Astrocyte (in vitro differentiated cells and primary cell): ENCODE measurements around the gene CTLA4. TPM values are rescaled to one million over a fixed set of nuclear protein-coding genes. Genes with fewer than 3 reads are reported as not detected.

ENCODE experiments used
- DNase-seq: peaks from one replicate; pipeline ENCODE4 v3.0.0-alpha.2; 2010; ENCODE audit warnings: low read depth
- FAIRE-seq: peaks from 2 replicates; lab custom pipeline; 2011; peaks lifted over from hg19 to GRCh38; lab: Jason Lieb, UNC
- H2AFZ ChIP-seq: 2 replicates; pipeline ENCODE4 v1.6.0; 2012; ENCODE audit warnings: low read depth, low read length, inconsistent platforms
- H3K27ac ChIP-seq: 2 replicates; pipeline ENCODE4 v1.5.1; 2011; ENCODE audit warnings: low read depth, low read length, inconsistent platforms
- H3K27me3 ChIP-seq: 2 replicates; pipeline ENCODE4 v1.6.0; 2011; ENCODE audit warnings: low read length, inconsistent platforms; ENCODE audit not compliant: insufficient read depth
- H3K36me3 ChIP-seq: 2 replicates; pipeline ENCODE4 v1.5.1; 2011; ENCODE audit warnings: low read length, inconsistent platforms; ENCODE audit not compliant: insufficient read depth
- H3K4me1 ChIP-seq: 2 replicates; pipeline ENCODE4 v1.5.1; 2011; ENCODE audit warnings: low read length, inconsistent platforms; ENCODE audit not compliant: insufficient read depth
- H3K4me2 ChIP-seq: 2 replicates; pipeline ENCODE4 v1.6.0; 2012; ENCODE audit warnings: low read length, inconsistent platforms
- H3K4me3 ChIP-seq: 2 replicates; pipeline ENCODE4 v1.5.1; 2011; ENCODE audit warnings: low read depth, mild to moderate bottlenecking, low read length, inconsistent platforms; ENCODE audit not compliant: insufficient read depth
- H3K79me2 ChIP-seq: 2 replicates; pipeline ENCODE4 v1.6.0; 2012; ENCODE audit warnings: mild to moderate bottlenecking, low read length, inconsistent platforms; ENCODE audit not compliant: insufficient read depth
- H3K9ac ChIP-seq: 2 replicates; pipeline ENCODE4 v1.6.0; 2012; ENCODE audit warnings: mild to moderate bottlenecking, low read length, inconsistent platforms
- H3K9me3 ChIP-seq: 2 replicates; pipeline ENCODE4 v1.5.1; 2012; ENCODE audit warnings: low read depth, mild to moderate bottlenecking, low read length, inconsistent platforms; ENCODE audit not compliant: insufficient read depth
- H4K20me1 ChIP-seq: 2 replicates; pipeline ENCODE4 v1.6.0; 2012; ENCODE audit warnings: low read length, inconsistent platforms; ENCODE audit not compliant: insufficient read depth
- H3K27ac Mint-ChIP-seq: one replicate; pipeline ENCODE4 v1.8.0; 2021; ENCODE audit warnings: mild to moderate bottlenecking, mixed read lengths; ENCODE audit not compliant: unreplicated experiment
- H3K27me3 Mint-ChIP-seq: one replicate; pipeline ENCODE4 v1.8.0; 2021; ENCODE audit warnings: low read depth, mixed read lengths; ENCODE audit not compliant: unreplicated experiment
- H3K36me3 Mint-ChIP-seq: one replicate; pipeline ENCODE4 v1.8.0; 2021; ENCODE audit warnings: low read depth, mixed read lengths; ENCODE audit not compliant: unreplicated experiment
- H3K4me1 Mint-ChIP-seq: one replicate; pipeline ENCODE4 v1.8.0; 2021; ENCODE audit warnings: low read depth, mixed read lengths; ENCODE audit not compliant: unreplicated experiment
- H3K4me3 Mint-ChIP-seq: one replicate; pipeline ENCODE4 v1.8.0; 2021; ENCODE audit warnings: mild to moderate bottlenecking, moderate library complexity, mixed read lengths; ENCODE audit not compliant: unreplicated experiment
- H3K9me3 Mint-ChIP-seq: one replicate; pipeline ENCODE4 v1.8.0; 2021; ENCODE audit warnings: mild to moderate bottlenecking, mixed read lengths; ENCODE audit not compliant: unreplicated experiment
- EZH2 ChIP-seq: IDR thresholded peaks from 2 replicates; pipeline ENCODE4 v1.6.1; 2012; ENCODE audit warnings: mild to moderate bottlenecking, low read length, inconsistent platforms; ENCODE audit not compliant: insufficient read depth
- total RNA-seq: library from RNA; stranded (reverse); gene quantifications from 2 replicates; pipeline ENCODE4 v1.2.1, GENCODE V29; 2021
- TF ChIP-seq, protein P1 (sequence below): IDR thresholded peaks from 2 replicates; pipeline ENCODE4 v1.5.1; 2011; ENCODE audit warnings: low read depth, mild to moderate bottlenecking, inconsistent platforms, low read length, moderate library complexity; ENCODE audit not compliant: insufficient read depth

The CTLA4 gene
- total RNA-seq, 1 donor from 2014 or later, result not detected

DNA sequence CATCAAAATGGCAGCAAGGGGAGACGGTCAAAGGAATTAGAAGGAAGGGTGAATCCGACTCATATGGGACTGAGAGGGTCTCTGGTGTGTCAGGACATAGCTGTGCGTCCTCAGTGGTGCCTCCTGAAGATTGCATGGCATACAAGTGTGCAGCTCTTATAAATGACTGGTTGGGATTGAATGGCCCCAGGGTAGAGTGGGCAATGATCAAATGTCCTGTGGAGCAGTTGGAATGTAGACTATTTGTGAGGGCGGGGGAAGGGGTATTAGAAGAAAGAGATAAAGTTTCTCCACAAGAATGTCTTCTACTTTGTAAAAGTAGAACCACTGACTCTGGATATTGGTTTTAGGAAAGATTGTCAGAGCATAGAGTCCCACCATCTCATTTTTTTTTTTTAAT lies 24.6 kb downstream of the CTLA4 start:
- Mint-ChIP-seq H3K4me3 (no peak overlapping the region), H3K9me3 (peaks cover 5% of the 10 kb centered on the region), H3K36me3 (no peaks in the 10 kb centered on the region), H3K27ac (no peak overlapping the region), H3K4me1 (peaks cover 3% of the 10 kb centered on the region), H3K27me3 (peaks cover 3% of the 10 kb centered on the region)
- no peaks in the 10 kb centered on the region for H4K20me1 ChIP-seq
- no peak for TF ChIP-seq EZH2
- TF ChIP-seq, protein P1, sequence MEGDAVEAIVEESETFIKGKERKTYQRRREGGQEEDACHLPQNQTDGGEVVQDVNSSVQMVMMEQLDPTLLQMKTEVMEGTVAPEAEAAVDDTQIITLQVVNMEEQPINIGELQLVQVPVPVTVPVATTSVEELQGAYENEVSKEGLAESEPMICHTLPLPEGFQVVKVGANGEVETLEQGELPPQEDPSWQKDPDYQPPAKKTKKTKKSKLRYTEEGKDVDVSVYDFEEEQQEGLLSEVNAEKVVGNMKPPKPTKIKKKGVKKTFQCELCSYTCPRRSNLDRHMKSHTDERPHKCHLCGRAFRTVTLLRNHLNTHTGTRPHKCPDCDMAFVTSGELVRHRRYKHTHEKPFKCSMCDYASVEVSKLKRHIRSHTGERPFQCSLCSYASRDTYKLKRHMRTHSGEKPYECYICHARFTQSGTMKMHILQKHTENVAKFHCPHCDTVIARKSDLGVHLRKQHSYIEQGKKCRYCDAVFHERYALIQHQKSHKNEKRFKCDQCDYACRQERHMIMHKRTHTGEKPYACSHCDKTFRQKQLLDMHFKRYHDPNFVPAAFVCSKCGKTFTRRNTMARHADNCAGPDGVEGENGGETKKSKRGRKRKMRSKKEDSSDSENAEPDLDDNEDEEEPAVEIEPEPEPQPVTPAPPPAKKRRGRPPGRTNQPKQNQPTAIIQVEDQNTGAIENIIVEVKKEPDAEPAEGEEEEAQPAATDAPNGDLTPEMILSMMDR, result no peak
- H3K36me3 ChIP-seq, result no peaks in the 10 kb centered on the region
- H3K4me2 ChIP-seq, result no peak overlapping the region
- no peak for FAIRE-seq
- H3K4me1 ChIP-seq, result no peaks in the 10 kb centered on the region
- no peak overlapping the region for H2AFZ ChIP-seq
- H3K27ac ChIP-seq, result no peak overlapping the region
- no peak overlapping the region for H3K9ac ChIP-seq
- DNase-seq, result no peak
- H3K79me2 ChIP-seq, result no peaks in the 10 kb centered on the region
- no peak overlapping the region for H3K4me3 ChIP-seq
- no peaks in the 10 kb centered on the region for H3K9me3 ChIP-seq
- H3K27me3 ChIP-seq, result no peaks in the 10 kb centered on the region

DNA sequence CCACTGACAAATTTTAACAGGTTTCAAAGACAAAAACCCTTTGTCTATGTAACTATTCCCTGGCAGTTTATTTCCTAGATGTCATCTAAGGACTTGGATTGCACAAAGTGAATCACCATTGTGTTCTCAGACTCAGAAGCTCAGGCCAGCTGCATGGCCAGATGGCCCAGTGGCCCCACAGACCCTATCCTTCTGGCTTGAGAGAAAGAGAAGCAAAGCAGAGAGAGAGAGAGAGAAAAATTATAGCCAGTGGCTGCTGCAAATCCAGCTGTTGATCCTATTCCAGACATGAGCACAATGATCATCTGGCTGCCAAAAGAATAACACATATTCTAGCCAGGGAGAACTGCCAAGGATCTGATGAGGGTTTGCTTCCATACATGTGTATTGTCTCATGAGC lies 25.8 kb downstream of the CTLA4 start:
- DNase-seq, result no peak
- no peaks in the 10 kb centered on the region for H3K4me1 ChIP-seq
- no peaks in the 10 kb centered on the region for H3K36me3 Mint-ChIP-seq
- peaks cover 3% of the 10 kb centered on the region for H3K27me3 Mint-ChIP-seq
- no peak overlapping the region for H3K27ac ChIP-seq
- H3K9me3 ChIP-seq, result no peaks in the 10 kb centered on the region
- no peak overlapping the region for H3K4me3 Mint-ChIP-seq
- no peak overlapping the region for H3K27ac Mint-ChIP-seq
- H3K4me3 ChIP-seq, result no peak overlapping the region
- no peaks in the 10 kb centered on the region for H4K20me1 ChIP-seq
- no peaks in the 10 kb centered on the region for H3K36me3 ChIP-seq
- H3K9me3 Mint-ChIP-seq, result peaks cover 5% of the 10 kb centered on the region
- no peak overlapping the region for H3K4me2 ChIP-seq
- no peak overlapping the region for H2AFZ ChIP-seq
- no peaks in the 10 kb centered on the region for H3K79me2 ChIP-seq
- peaks cover 3% of the 10 kb centered on the region for H3K4me1 Mint-ChIP-seq
- TF ChIP-seq, protein P1, result no peak
- TF ChIP-seq EZH2, result no peak
- no peak for FAIRE-seq
- H3K27me3 ChIP-seq, result no peaks in the 10 kb centered on the region
- H3K9ac ChIP-seq, result no peak overlapping the region

DNA sequence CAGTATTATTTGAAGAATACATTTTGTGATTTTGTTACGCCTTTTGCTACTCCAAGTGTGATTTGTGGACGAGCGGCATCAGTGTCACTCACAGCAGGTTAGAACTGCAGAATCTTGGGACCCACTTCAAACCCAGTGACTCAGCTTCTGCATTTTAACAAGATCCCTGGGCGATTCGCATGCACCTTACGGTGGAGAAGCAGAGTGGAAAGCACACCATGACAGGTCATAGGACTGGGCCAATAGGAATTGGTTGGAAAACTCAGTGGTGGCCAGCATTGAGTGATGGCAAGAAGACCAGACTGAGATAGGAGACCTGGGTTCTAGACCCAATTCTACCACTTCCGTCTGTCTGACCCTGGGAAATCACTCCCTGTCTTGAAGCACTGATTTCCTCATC lies 26.3 kb downstream of the CTLA4 start:
- Mint-ChIP-seq H3K4me3 (no peak overlapping the region), H3K4me1 (peaks cover 3% of the 10 kb centered on the region), H3K9me3 (peaks cover 5% of the 10 kb centered on the region), H3K27ac (no peak overlapping the region), H3K27me3 (peaks cover 3% of the 10 kb centered on the region), H3K36me3 (no peaks in the 10 kb centered on the region)
- no peak overlapping the region for H2AFZ ChIP-seq
- no peaks in the 10 kb centered on the region for H3K36me3 ChIP-seq
- H3K9ac ChIP-seq, result no peak overlapping the region
- no peaks in the 10 kb centered on the region for H3K9me3 ChIP-seq
- H4K20me1 ChIP-seq, result no peaks in the 10 kb centered on the region
- TF ChIP-seq, protein P1, result no peak
- TF ChIP-seq EZH2, result no peak
- no peak overlapping the region for H3K4me3 ChIP-seq
- H3K4me2 ChIP-seq, result no peak overlapping the region
- no peaks in the 10 kb centered on the region for H3K27me3 ChIP-seq
- DNase-seq, result no peak
- no peak for FAIRE-seq
- H3K27ac ChIP-seq, result no peak overlapping the region
- H3K79me2 ChIP-seq, result no peaks in the 10 kb centered on the region
- H3K4me1 ChIP-seq, result no peaks in the 10 kb centered on the region
